ENCODE results near the gene ARHGAP22. TPM values are rescaled to one million over a fixed set of nuclear protein-coding genes. Genes with fewer than 3 reads are reported as not detected.

Gene ARHGAP22
- total RNA-seq, 1 experiment from 2014 or later = 1.8 TPM

- Histone ChIP-seq H3K27me3 (ENCODE audit: control insufficient read depth, insufficient read depth, low read length) (peaks cover 5% of the 10 kb centered on the region; the same call in 1 of the 2 replicates), H3K9me3 (ENCODE audit: control insufficient read depth, insufficient read depth, low read depth, low read length) (no peaks in the 10 kb centered on the region), H3K4me3 (ENCODE audit: low read depth in 2 of 2, low read length in 2 of 2) (no peak overlapping the region), H3K36me3 (ENCODE audit: control insufficient read depth, insufficient read depth, low read length) (no peaks in the 10 kb centered on the region), H3K27ac (ENCODE audit: low read length) (no peak overlapping the region), H3K4me1 (ENCODE audit: control insufficient read depth, insufficient read depth, low read length) (no peaks in the 10 kb centered on the region)
- ChIA-PET CTCF (no interaction called here), POLR2A (no interaction called here)
- TF ChIP-seq REST (IDR thresholded peaks at IDR 0.05; ENCODE audit: insufficient read depth in 1 of 2, low read depth in 2 of 2, low read length in 1 of 2) (no peak), SIN3A (IDR thresholded peaks at IDR 0.05; ENCODE audit: borderline replicate concordance, insufficient read depth, low read depth, low read length) (no peak), TCF7L2 (IDR thresholded peaks at IDR 0.05; ENCODE audit: low read depth, low read length) (no peak), POLR2AphosphoS5 (IDR thresholded peaks at IDR 0.05; ENCODE audit: low read depth, low read length) (no peak), CTCF (IDR thresholded peaks at IDR 0.05) (no peak)
- in situ Hi-C loops (cut with HindIII; ENCODE audit: low pct_unique_long_range_greater_than_20kb, low sequenced_read_pairs) (no loop called here), intact Hi-C loops (cut with micrococcal nuclease; ENCODE audit: unreplicated experiment) (no loop called here)
- ATAC-seq (no peak), DNase-seq (ENCODE audit: low read depth, low spot score) (no peak)
- no TSS peak for BruUV-seq (replicated peaks)
Observed at GRCh38 chr10:48531486-48531885, 73.4 kb downstream of the ARHGAP22 start.

- in situ Hi-C loops (cut with HindIII; ENCODE audit: low pct_unique_long_range_greater_than_20kb, low sequenced_read_pairs) = no loop called here
- CTCF ChIA-PET = no interaction called here
- no peak for ATAC-seq
- Histone ChIP-seq H3K27ac (ENCODE audit: low read length) (no peak overlapping the region), H3K27me3 (ENCODE audit: control insufficient read depth, insufficient read depth, low read length) (peaks cover 20% of the 10 kb centered on the region), H3K4me1 (ENCODE audit: control insufficient read depth, insufficient read depth, low read length) (no peaks in the 10 kb centered on the region), H3K4me3 (ENCODE audit: low read depth in 2 of 2, low read length in 2 of 2) (no peak overlapping the region), H3K36me3 (ENCODE audit: control insufficient read depth, insufficient read depth, low read length) (no peaks in the 10 kb centered on the region), H3K9me3 (ENCODE audit: control insufficient read depth, insufficient read depth, low read depth, low read length) (no peaks in the 10 kb centered on the region)
- intact Hi-C loops (cut with micrococcal nuclease; ENCODE audit: unreplicated experiment) = no loop called here
- no TSS peak for BruUV-seq (replicated peaks)
- no peak for DNase-seq (ENCODE audit: low read depth, low spot score)
- TF ChIP-seq SIN3A (IDR thresholded peaks at IDR 0.05; ENCODE audit: borderline replicate concordance, insufficient read depth, low read depth, low read length) (no peak), POLR2AphosphoS5 (IDR thresholded peaks at IDR 0.05; ENCODE audit: low read depth, low read length) (no peak), CTCF (IDR thresholded peaks at IDR 0.05) (no peak), TCF7L2 (IDR thresholded peaks at IDR 0.05; ENCODE audit: low read depth, low read length) (no peak), REST (IDR thresholded peaks at IDR 0.05; ENCODE audit: insufficient read depth in 1 of 2, low read depth in 2 of 2, low read length in 1 of 2) (no peak)
- POLR2A ChIA-PET = no interaction called here
Observed at GRCh38 chr10:48529331-48529730, 75.5 kb downstream of the ARHGAP22 start.
